Measurements from ENCODE around the gene GEMIN5.

GRCh38 chr5:154972476-154973080, 34.6 kb upstream of the GEMIN5 start:
- peak; percentile 85 for TF ChIP-seq RAD21 (IDR thresholded peaks at IDR 0.05; ENCODE audit: low read length)
- TF ChIP-seq CTCF (IDR thresholded peaks at IDR 0.05): peak; percentile 70
- TF ChIP-seq GATA2 (CRISPR knock-in tag; IDR thresholded peaks at IDR 0.05): no peak
- TF ChIP-seq POLR2AphosphoS5 (IDR thresholded peaks at IDR 0.05; ENCODE audit: low read depth, low read length): no peak
- no peak for TF ChIP-seq MXI1 (IDR thresholded peaks at IDR 0.05; ENCODE audit: low read depth, low read length)
- no peak for TF ChIP-seq REST (IDR thresholded peaks at IDR 0.05; ENCODE audit: low read depth, low read length)
- no peak for TF ChIP-seq SIN3A (IDR thresholded peaks at IDR 0.05; ENCODE audit: borderline replicate concordance, low read depth, low read length)
- no peak for TF ChIP-seq RCOR1 (IDR thresholded peaks at IDR 0.05; ENCODE audit: low read length)
- no peak for TF ChIP-seq MAX (IDR thresholded peaks at IDR 0.05; ENCODE audit: low read depth)
- TF ChIP-seq SMC3 (IDR thresholded peaks at IDR 0.05; ENCODE audit: low read depth, low read length): peak; percentile 59
